Naive thymus-derived CD4-positive, alpha-beta T cell (primary cell): Measurements from ENCODE around the gene COG7. TPM values are rescaled to one million over a fixed set of nuclear protein-coding genes. Genes with fewer than 3 reads are reported as not detected.

ENCODE experiments used
- ATAC-seq: fragments of 150-1000 bp; cut with Tn5 transposase; 2 replicates; pipeline ENCODE4 v1.10.0; 2021; ENCODE audit warnings: mild to moderate bottlenecking, moderate library complexity
- CTCF ChIA-PET: fragments of 350-600 bp; sonication (Branson Sonifier 250); formaldehyde crosslinking; loops from one replicate; lab custom pipeline; 2021; ENCODE audit warnings: antibody characterized with exemption; lab: Charles Lee
- POLR2A ChIA-PET: fragments of 350-600 bp; sonication (Branson Sonifier 250); formaldehyde crosslinking; loops from one replicate; lab custom pipeline; 2021; ENCODE audit warnings: antibody characterized with exemption, inconsistent platforms; lab: Charles Lee
- DNase-seq, 9 donors: peaks; one replicate each; pipeline versions ENCODE4 v3.0.0 to v3.0.0-alpha.2; 2020 to 2022; ENCODE audit warnings: mixed read lengths in 1 of 9
- H3K27ac ChIP-seq: one replicate; pipeline ENCODE4 v1.7.0; 2013; ENCODE audit warnings: mild to moderate bottlenecking, low read depth, low read length, moderate library complexity
- H3K27me3 ChIP-seq, 2 donors: one replicate each; pipeline ENCODE4 v1.7.0; 2013; ENCODE audit warnings: low read length in 2 of 2, mild to moderate bottlenecking in 2 of 2, moderate library complexity in 2 of 2; ENCODE audit not compliant: control insufficient read depth in 2 of 2, insufficient read depth in 2 of 2
- H3K36me3 ChIP-seq, 3 experiments: 1 replicate in 2 of 3; 2 replicates in 1 of 3; pipeline ENCODE4 v1.7.0; 2013; ENCODE audit warnings: low read length in 3 of 3, mild to moderate bottlenecking in 3 of 3, moderate library complexity in 1 of 3; ENCODE audit not compliant: insufficient read depth in 3 of 3, control insufficient read depth in 2 of 3
- H3K4me1 ChIP-seq, 2 donors: one replicate each; pipeline ENCODE4 v1.7.0; 2013; ENCODE audit warnings: low read length in 2 of 2, mild to moderate bottlenecking in 2 of 2, moderate library complexity in 1 of 2; ENCODE audit not compliant: control insufficient read depth in 2 of 2, insufficient read depth in 2 of 2
- H3K4me3 ChIP-seq: 2 replicates; pipeline ENCODE4 v1.7.0; 2013; ENCODE audit warnings: mild to moderate bottlenecking, low read length
- H3K9me3 ChIP-seq, 3 experiments: 1 replicate in 2 of 3; 2 replicates in 1 of 3; pipeline ENCODE4 v1.7.0; 2013; ENCODE audit warnings: low read length in 3 of 3; ENCODE audit not compliant: control insufficient read depth in 2 of 3
- H3K27ac Mint-ChIP-seq, 9 donors: one replicate each; pipeline ENCODE4 v1.8.0; 2020 to 2022; ENCODE audit warnings: mixed read lengths in 9 of 9, mild to moderate bottlenecking in 8 of 9, moderate library complexity in 5 of 9, inconsistent platforms in 2 of 9
- H3K27me3 Mint-ChIP-seq, 5 donors: one replicate each; pipeline ENCODE4 v1.8.0; 2021 to 2022; ENCODE audit warnings: mixed read lengths in 5 of 5, mild to moderate bottlenecking in 1 of 5
- H3K36me3 Mint-ChIP-seq, 5 donors: one replicate each; pipeline ENCODE4 v1.8.0; 2020 to 2022; ENCODE audit warnings: mixed read lengths in 5 of 5, mild to moderate bottlenecking in 3 of 5, inconsistent platforms in 1 of 5
- H3K4me1 Mint-ChIP-seq, 7 donors: one replicate each; pipeline ENCODE4 v1.8.0; 2020 to 2022; ENCODE audit warnings: mixed read lengths in 7 of 7, mild to moderate bottlenecking in 3 of 7, inconsistent platforms in 1 of 7
- H3K4me3 Mint-ChIP-seq, 10 donors: one replicate each; pipeline ENCODE4 v1.8.0; 2020 to 2022; ENCODE audit warnings: mild to moderate bottlenecking in 10 of 10, mixed read lengths in 10 of 10, moderate library complexity in 6 of 10, inconsistent platforms in 2 of 10
- H3K9me3 Mint-ChIP-seq, 11 donors: one replicate each; pipeline ENCODE4 v1.8.0; 2020 to 2022; ENCODE audit warnings: mixed read lengths in 11 of 11, mild to moderate bottlenecking in 4 of 11, inconsistent platforms in 1 of 11, moderate library complexity in 1 of 11
- intact Hi-C, 2 donors: fragments of 100-400 bp; cut with micrococcal nuclease; formaldehyde crosslinking; loops; one replicate each; pipeline ENCODE4 v1.15.1; 2023
- polyA plus RNA-seq, 2 donors: library from polyadenylated mRNA; unstranded; fragments of 300-500 nt; fragmentation: Illumina TruSeq; gene quantifications; one replicate each; pipeline ENCODE4 v1.2.3, GENCODE V29; 2021
- total RNA-seq, 6 experiments: library from RNA in 5 of 6; stranded (reverse) in 5 of 6; gene quantifications; 1 replicate in 5 of 6; 2 replicates in 1 of 6; pipeline ENCODE4 v1.2.3 and lab custom pipeline; 2021 to 2026

COG7 gene
- total and polyA plus RNA-seq, 7 experiments from 2014 or later: 9.6 to 28.4 (median 18.9) TPM

GRCh38 chr16:23374721-23375510, 78.1 kb downstream of the COG7 start:
- Mint-ChIP-seq H3K9me3 (no peaks in the 10 kb centered on the region), H3K27me3 (peaks cover 0 to 16% (median 8%) of the 10 kb centered on the region in 5 donors), H3K4me3 (no peak overlapping the region), H3K27ac (no peak overlapping the region), H3K36me3 (no peaks in the 10 kb centered on the region), H3K4me1 (peaks cover 0 to 3% (median 0%) of the 10 kb centered on the region in 7 donors)
- Histone ChIP-seq H3K4me3 (no peak overlapping the region), H3K27ac (no peak overlapping the region), H3K9me3 (no peaks in the 10 kb centered on the region), H3K36me3 (no peaks in the 10 kb centered on the region), H3K27me3 (no peaks in the 10 kb centered on the region), H3K4me1 (no peaks in the 10 kb centered on the region)
- POLR2A ChIA-PET: no interaction called here
- ATAC-seq (no peak), DNase-seq (no peak)
- CTCF ChIA-PET: no interaction called here
- intact Hi-C loops: no loop called here

- Histone ChIP-seq H3K4me1 (no peaks in the 10 kb centered on the region), H3K27ac (no peak overlapping the region), H3K4me3 (no peak overlapping the region), H3K9me3 (no peaks in the 10 kb centered on the region), H3K36me3 (no peaks in the 10 kb centered on the region), H3K27me3 (no peaks in the 10 kb centered on the region)
- H3K27ac Mint-ChIP-seq: no peak overlapping the region
- H3K27me3 Mint-ChIP-seq: peaks cover 0 to 12% (median 8%) of the 10 kb centered on the region in 5 donors
- no peaks in the 10 kb centered on the region for H3K36me3 Mint-ChIP-seq
- no peaks in the 10 kb centered on the region for H3K9me3 Mint-ChIP-seq
- no peak for DNase-seq
- no peak for ATAC-seq
- ChIA-PET POLR2A (no interaction called here), CTCF (no interaction called here)
- intact Hi-C loops: no loop called here
- H3K4me3 Mint-ChIP-seq: no peak overlapping the region
- peaks cover 0 to 3% (median 0%) of the 10 kb centered on the region in 7 donors for H3K4me1 Mint-ChIP-seq
Measured at GRCh38 chr16:23373436-23374219, 79.4 kb downstream of the COG7 start.

GRCh38 chr16:23371368-23371767, 81.6 kb downstream of the COG7 start:
- Histone ChIP-seq H3K36me3 (no peaks in the 10 kb centered on the region), H3K27ac (no peak overlapping the region), H3K9me3 (no peaks in the 10 kb centered on the region), H3K4me1 (no peaks in the 10 kb centered on the region), H3K27me3 (no peaks in the 10 kb centered on the region), H3K4me3 (no peak overlapping the region)
- no peak overlapping the region for H3K27ac Mint-ChIP-seq
- ATAC-seq: no peak
- H3K4me3 Mint-ChIP-seq: no peak overlapping the region
- peaks cover 0 to 3% (median 0%) of the 10 kb centered on the region in 7 donors for H3K4me1 Mint-ChIP-seq
- intact Hi-C loops: no loop called here
- POLR2A ChIA-PET: no interaction called here
- H3K36me3 Mint-ChIP-seq: no peaks in the 10 kb centered on the region
- H3K27me3 Mint-ChIP-seq: peaks cover 0 to 12% (median 8%) of the 10 kb centered on the region in 5 donors
- CTCF ChIA-PET: no interaction called here
- DNase-seq: no peak
- no peaks in the 10 kb centered on the region for H3K9me3 Mint-ChIP-seq

- H3K4me3 Mint-ChIP-seq: no peak overlapping the region
- Histone ChIP-seq H3K36me3 (no peaks in the 10 kb centered on the region), H3K9me3 (no peaks in the 10 kb centered on the region), H3K27me3 (no peaks in the 10 kb centered on the region), H3K4me1 (no peaks in the 10 kb centered on the region), H3K27ac (no peak overlapping the region), H3K4me3 (no peak overlapping the region)
- CTCF ChIA-PET: no interaction called here
- no peaks in the 10 kb centered on the region for H3K9me3 Mint-ChIP-seq
- no peaks in the 10 kb centered on the region for H3K36me3 Mint-ChIP-seq
- H3K4me1 Mint-ChIP-seq: peaks cover 6 to 14% (median 10%) of the 10 kb centered on the region in 7 donors
- peaks cover 0 to 12% (median 8%) of the 10 kb centered on the region in 5 donors for H3K27me3 Mint-ChIP-seq
- DNase-seq (no peak), ATAC-seq (no peak)
- intact Hi-C loops: no loop called here
- H3K27ac Mint-ChIP-seq: no peak overlapping the region
- POLR2A ChIA-PET: no interaction called here
Measured at GRCh38 chr16:23369416-23369815, 83.6 kb downstream of the COG7 start.

- H3K36me3 ChIP-seq: no peaks in the 10 kb centered on the region
- ChIA-PET POLR2A (no interaction called here), CTCF (no interaction called here)
- H3K4me3 Mint-ChIP-seq: no peak overlapping the region
- no peaks in the 10 kb centered on the region for H3K36me3 Mint-ChIP-seq
- no peak overlapping the region for H3K27ac ChIP-seq
- ATAC-seq (no peak), DNase-seq (no peak)
- peaks cover 2 to 9% (median 7%) of the 10 kb centered on the region in 5 donors for H3K27me3 Mint-ChIP-seq
- H3K4me1 Mint-ChIP-seq: peaks cover 6 to 18% (median 10%) of the 10 kb centered on the region in 7 donors
- intact Hi-C loops: no loop called here
- no peaks in the 10 kb centered on the region for H3K4me1 ChIP-seq
- H3K4me3 ChIP-seq: no peak overlapping the region
- H3K27me3 ChIP-seq: no peaks in the 10 kb centered on the region
- no peaks in the 10 kb centered on the region for H3K9me3 Mint-ChIP-seq
- H3K9me3 ChIP-seq: no peaks in the 10 kb centered on the region
- H3K27ac Mint-ChIP-seq: no peak overlapping the region
Measured at GRCh38 chr16:23368469-23368868, 84.5 kb downstream of the COG7 start.

GRCh38 chr16:23367988-23368387, 85.0 kb downstream of the COG7 start:
- Histone ChIP-seq H3K27ac (no peak overlapping the region), H3K4me3 (no peak overlapping the region), H3K27me3 (no peaks in the 10 kb centered on the region), H3K36me3 (no peaks in the 10 kb centered on the region), H3K9me3 (no peaks in the 10 kb centered on the region), H3K4me1 (no peaks in the 10 kb centered on the region)
- H3K4me3 Mint-ChIP-seq: no peak overlapping the region
- peaks cover 6 to 18% (median 10%) of the 10 kb centered on the region in 7 donors for H3K4me1 Mint-ChIP-seq
- intact Hi-C loops: no loop called here
- CTCF ChIA-PET: no interaction called here
- no peak overlapping the region for H3K27ac Mint-ChIP-seq
- DNase-seq (no peak), ATAC-seq (no peak)
- H3K36me3 Mint-ChIP-seq: no peaks in the 10 kb centered on the region
- H3K27me3 Mint-ChIP-seq: peaks cover 2 to 7% (median 6%) of the 10 kb centered on the region in 5 donors
- no peaks in the 10 kb centered on the region for H3K9me3 Mint-ChIP-seq
- POLR2A ChIA-PET: no interaction called here
